Right atrium auricular region (tissue), 2 donors: ENCODE data around the gene SNX33. TPM values are rescaled to one million over a fixed set of nuclear protein-coding genes. Genes with fewer than 3 reads are reported as not detected.
A peak's percentile ranks its signal among the peaks of the same experiment; 100 is the strongest.

Source experiments
- DNase-seq: peaks from one replicate; pipeline ENCODE4 v3.0.0-alpha.2; 2019; ENCODE audit warnings: low spot score
- H3K27ac ChIP-seq, 2 donors: fragments of 200-600 bp; sonication (generic); 1 replicate in 1 of 2; 2 replicates in 1 of 2; pipeline ENCODE4 v1.5.1; 2016 to 2019
- H3K27me3 ChIP-seq, 2 donors: fragments of 200-600 bp; sonication (generic); one replicate each; pipeline versions ENCODE4 v1.5.1 to v1.6.0; 2017 to 2019
- H3K36me3 ChIP-seq: fragments of 200-600 bp; sonication (generic); one replicate; pipeline ENCODE4 v1.5.1; 2016
- H3K4me1 ChIP-seq, 2 donors: fragments of 200-600 bp; sonication (generic); one replicate each; pipeline versions ENCODE4 v1.5.1 to v1.6.0; 2017 to 2019
- H3K4me3 ChIP-seq, 2 donors: fragments of 200-600 bp; sonication (generic); 1 replicate in 1 of 2; 2 replicates in 1 of 2; pipeline ENCODE4 v1.5.1; 2017 to 2019; ENCODE audit warnings: mild to moderate bottlenecking in 1 of 2, moderate library complexity in 1 of 2
- H3K9me3 ChIP-seq, 2 donors: fragments of 200-600 bp; sonication (generic); one replicate each; pipeline ENCODE4 v1.5.1; 2019
- CTCF ChIP-seq, 2 donors: fragments of 200-600 bp; sonication (generic); IDR thresholded peaks; one replicate each; pipeline ENCODE4 v1.5.1; 2019; ENCODE audit warnings: antibody characterized with exemption in 2 of 2
- total RNA-seq, 2 donors: library from RNA; depleted of rRNA; stranded (reverse); fragments of >200 nt; gene quantifications; one replicate each; pipeline ENCODE4 v1.1.0, GENCODE V29; 2016

The SNX33 gene
- total RNA-seq, 2 donors from 2014 or later: 10.3 to 20.5 TPM

DNA sequence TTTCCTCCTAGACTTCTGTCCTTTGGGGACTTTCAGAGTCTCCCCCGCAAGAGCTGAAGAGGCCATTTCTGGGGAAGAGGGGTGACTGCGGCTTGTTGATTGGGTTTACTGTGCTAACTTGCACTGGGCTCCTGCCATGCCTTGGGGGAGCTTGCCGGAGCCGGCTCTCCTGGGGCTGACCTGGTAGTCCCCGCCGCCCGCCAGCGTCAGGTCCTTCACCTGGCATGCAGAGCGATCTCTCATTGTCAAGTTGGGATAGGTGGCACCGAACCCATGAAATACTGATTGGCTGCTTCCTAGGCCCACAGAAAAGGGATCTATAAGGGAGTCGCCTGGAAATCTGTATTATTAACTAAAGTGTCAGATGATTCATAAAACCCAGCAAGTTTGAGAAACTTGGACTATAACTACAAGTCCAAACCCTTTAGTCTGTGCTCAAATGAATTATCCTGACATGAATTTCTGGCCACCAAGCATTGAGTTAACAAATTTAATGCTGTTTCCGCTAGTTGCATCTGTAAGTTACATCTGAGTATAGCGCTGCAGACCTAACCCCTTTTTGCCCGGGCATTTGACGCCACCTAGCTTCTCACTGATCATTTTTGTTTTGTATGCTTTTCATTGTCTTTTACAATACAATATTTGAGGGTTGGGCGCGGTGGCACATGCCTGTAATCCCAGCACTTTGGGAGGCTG is 7.1 kb upstream of the SNX33 start:
- H3K9me3 ChIP-seq: no peaks in the 10 kb centered on the region
- H3K4me1 ChIP-seq: peaks cover 0 to 35% of the 10 kb centered on the region in 2 donors
- H3K36me3 ChIP-seq: no peaks in the 10 kb centered on the region
- no peak for DNase-seq
- H3K27me3 ChIP-seq: no peaks in the 10 kb centered on the region
- H3K27ac ChIP-seq: peak overlapping the region; percentile 93 to 94
- no peak for TF ChIP-seq CTCF (IDR thresholded peaks at IDR 0.05)
- peak overlapping the region; percentile 80 to 93 for H3K4me3 ChIP-seq

DNA sequence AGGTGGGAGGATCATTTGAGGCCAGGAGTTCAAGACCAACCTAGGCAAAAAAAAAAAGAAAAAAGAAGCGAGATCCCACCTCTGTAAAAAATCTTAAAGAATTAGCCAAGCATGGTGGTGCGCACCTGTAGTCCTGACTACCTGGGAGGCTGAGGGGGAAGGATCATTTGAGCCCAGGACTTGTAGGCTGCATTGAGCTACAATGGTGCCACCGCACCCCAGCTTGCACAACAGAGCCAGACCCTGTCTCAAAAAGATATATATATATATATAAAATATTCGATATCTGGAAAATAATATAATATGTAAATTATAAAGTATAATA is 6.6 kb upstream of the SNX33 start:
- no peak for TF ChIP-seq CTCF (IDR thresholded peaks at IDR 0.05)
- no peak for DNase-seq
- no peak overlapping the region for H3K4me3 ChIP-seq
- peaks cover 0 to 40% of the 10 kb centered on the region in 2 donors for H3K4me1 ChIP-seq
- no peaks in the 10 kb centered on the region for H3K27me3 ChIP-seq
- H3K27ac ChIP-seq: no peak overlapping the region
- no peaks in the 10 kb centered on the region for H3K9me3 ChIP-seq
- H3K36me3 ChIP-seq: no peaks in the 10 kb centered on the region

DNA sequence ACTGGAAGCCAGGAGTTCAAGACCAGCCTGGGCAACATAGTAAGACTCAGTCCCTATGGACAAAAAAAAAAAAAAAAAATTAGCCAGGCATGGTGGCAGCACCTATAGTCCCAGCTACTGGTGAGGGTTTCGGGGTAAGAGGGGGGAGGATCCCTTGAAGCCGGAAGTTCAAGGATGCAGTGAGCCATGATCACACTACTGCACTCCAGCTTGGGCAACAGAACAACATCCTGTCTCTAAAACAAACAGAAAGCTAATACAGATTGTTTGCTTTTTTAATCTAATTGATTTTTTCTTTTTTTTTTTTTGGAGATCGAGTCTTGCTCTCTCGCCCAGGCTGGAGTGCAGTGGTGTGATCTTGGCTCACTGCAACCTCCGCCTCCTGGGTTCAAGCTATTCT is 6.1 kb upstream of the SNX33 start:
- Histone ChIP-seq H3K36me3 (no peaks in the 10 kb centered on the region), H3K4me1 (peaks cover 0 to 44% of the 10 kb centered on the region in 2 donors), H3K4me3 (no peak overlapping the region), H3K27ac (no peak overlapping the region), H3K27me3 (no peaks in the 10 kb centered on the region), H3K9me3 (no peaks in the 10 kb centered on the region)
- TF ChIP-seq CTCF (IDR thresholded peaks at IDR 0.05): no peak
- DNase-seq: no peak

DNA sequence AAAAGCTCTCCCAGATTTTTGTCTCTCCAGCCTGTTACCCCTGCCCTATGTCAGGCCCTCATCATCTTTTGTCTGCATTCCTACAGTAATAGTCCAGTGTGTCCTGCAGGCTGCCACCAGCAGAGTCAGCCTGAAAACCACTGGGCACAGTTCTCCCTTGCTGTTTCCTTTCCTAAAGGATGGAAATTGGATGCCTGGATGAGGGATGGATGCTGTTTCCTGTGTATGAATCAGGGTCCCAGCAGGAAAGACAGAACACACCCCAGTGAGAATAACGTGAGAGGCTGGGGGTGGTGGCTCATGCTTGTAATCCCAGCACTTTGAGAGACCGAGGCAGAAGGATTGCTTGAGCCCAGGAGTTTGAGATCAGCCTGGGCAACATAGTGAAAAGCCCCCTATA is 3.3 kb upstream of the SNX33 start:
- Histone ChIP-seq H3K9me3 (no peaks in the 10 kb centered on the region), H3K4me3 (no peak overlapping the region), H3K27me3 (no peaks in the 10 kb centered on the region), H3K4me1 (peaks cover 0 to 34% of the 10 kb centered on the region in 2 donors), H3K36me3 (no peaks in the 10 kb centered on the region), H3K27ac (no peak overlapping the region)
- DNase-seq: no peak
- TF ChIP-seq CTCF (IDR thresholded peaks at IDR 0.05): no peak

DNA sequence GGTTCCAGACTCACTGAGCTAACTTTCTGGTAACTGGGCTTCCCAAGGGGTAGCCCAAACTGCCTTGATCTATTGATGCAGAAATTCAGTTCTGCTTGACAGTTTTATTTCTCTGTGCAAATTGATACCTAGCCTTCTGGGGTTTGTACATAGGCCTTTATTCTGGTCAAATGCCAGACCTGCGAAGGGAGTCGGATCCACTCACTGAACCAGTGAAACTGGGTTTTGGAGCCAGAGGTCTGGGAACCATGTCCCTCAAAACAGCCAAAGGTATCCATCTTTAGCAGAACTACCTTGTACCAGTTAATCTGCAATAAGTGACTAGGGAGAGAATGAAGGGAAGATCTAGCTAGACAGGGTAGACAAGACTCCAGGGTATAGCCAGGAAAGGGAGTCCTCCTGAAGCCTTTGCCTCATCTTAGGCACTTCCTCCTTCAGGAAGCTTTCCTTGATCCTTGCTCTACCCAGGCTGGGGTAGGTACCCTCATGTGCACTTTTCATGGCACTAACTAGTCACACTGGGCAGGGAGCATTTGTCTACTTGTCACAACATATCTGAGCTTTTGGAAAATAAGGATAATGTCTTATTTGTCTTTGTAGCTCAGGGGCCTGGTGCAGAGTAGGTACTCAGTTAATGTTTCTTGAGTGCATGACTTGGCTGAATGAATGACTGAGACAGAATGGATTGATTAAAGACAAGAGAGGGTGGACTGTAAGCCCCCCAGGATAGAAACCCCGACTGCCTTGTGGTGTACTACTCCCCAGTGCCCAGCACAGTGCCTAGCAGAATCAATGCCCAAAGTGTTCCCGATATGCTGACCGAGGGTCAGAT is 1.4 kb upstream of the SNX33 start:
- no peak for TF ChIP-seq CTCF (IDR thresholded peaks at IDR 0.05)
- Histone ChIP-seq H3K36me3 (peaks cover 9% of the 10 kb centered on the region), H3K4me1 (peaks cover 0 to 44% of the 10 kb centered on the region in 2 donors), H3K27ac (peak overlapping the region; percentile 95), H3K4me3 (peak overlapping the region; percentile 69 to 73), H3K9me3 (no peaks in the 10 kb centered on the region), H3K27me3 (no peaks in the 10 kb centered on the region)
- no peak for DNase-seq
